ENCODE measurements around the gene C1orf35.

GRCh38 chr1:228082918-228083870 is 19.9 kb downstream of the C1orf35 start:
- TF ChIP-seq CTCF (IDR thresholded peaks at IDR 0.05) (no peak), POLR2A (IDR thresholded peaks at IDR 0.05) (peak in 1 of 2 donors; percentile 16)

Measured in adrenal gland (tissue), 5 donors.